ENCODE measurements around the gene TMIGD3.

Gene TMIGD3

GRCh38 chr1:111476214-111476613, 27.2 kb downstream of the TMIGD3 start:
- Mint-ChIP-seq H3K4me3 (peak overlapping the region; percentile 81), H3K27me3 (no peaks in the 10 kb centered on the region), H3K36me3 (ENCODE audit: low read depth) (peaks cover 55% of the 10 kb centered on the region), H3K27ac (no peak overlapping the region), H3K9me3 (no peaks in the 10 kb centered on the region), H3K4me1 (ENCODE audit: low read depth) (peaks cover 47% of the 10 kb centered on the region)
- intact Hi-C loops (cut with micrococcal nuclease): no loop called here

GRCh38 chr1:111475701-111476100, 27.7 kb downstream of the TMIGD3 start:
- H3K9me3 Mint-ChIP-seq: no peaks in the 10 kb centered on the region
- no peak overlapping the region for H3K27ac Mint-ChIP-seq
- intact Hi-C loops (cut with micrococcal nuclease): no loop called here
- H3K36me3 Mint-ChIP-seq (ENCODE audit: low read depth): peaks cover 55% of the 10 kb centered on the region
- H3K27me3 Mint-ChIP-seq: no peaks in the 10 kb centered on the region
- peaks cover 43% of the 10 kb centered on the region for H3K4me1 Mint-ChIP-seq (ENCODE audit: low read depth)
- H3K4me3 Mint-ChIP-seq: peak overlapping the region; percentile 81

- H3K4me1 Mint-ChIP-seq (ENCODE audit: low read depth): peaks cover 34% of the 10 kb centered on the region
- H3K27me3 Mint-ChIP-seq: no peaks in the 10 kb centered on the region
- H3K36me3 Mint-ChIP-seq (ENCODE audit: low read depth): peaks cover 55% of the 10 kb centered on the region
- H3K27ac Mint-ChIP-seq: no peak overlapping the region
- H3K9me3 Mint-ChIP-seq: no peaks in the 10 kb centered on the region
- peak overlapping the region; percentile 81 for H3K4me3 Mint-ChIP-seq
- intact Hi-C loops (cut with micrococcal nuclease): loop anchor here (5.0 kb wide), 1 partner anchor 33 kb away; no protein-coding TSS in a partner anchor
Observed at GRCh38 chr1:111474521-111474920, 28.9 kb downstream of the TMIGD3 start.

GRCh38 chr1:111474106-111474505, 29.3 kb downstream of the TMIGD3 start:
- Mint-ChIP-seq H3K36me3 (ENCODE audit: low read depth) (peaks cover 55% of the 10 kb centered on the region), H3K9me3 (no peaks in the 10 kb centered on the region), H3K27ac (no peak overlapping the region), H3K4me3 (peak overlapping the region; percentile 81), H3K4me1 (ENCODE audit: low read depth) (peaks cover 34% of the 10 kb centered on the region), H3K27me3 (no peaks in the 10 kb centered on the region)
- intact Hi-C loops (cut with micrococcal nuclease): loop anchor here (5.0 kb wide), 1 partner anchor 33 kb away; no protein-coding TSS in a partner anchor

GRCh38 chr1:111471538-111471937, 31.9 kb downstream of the TMIGD3 start:
- Mint-ChIP-seq H3K27ac (no peak overlapping the region), H3K9me3 (no peaks in the 10 kb centered on the region), H3K36me3 (ENCODE audit: low read depth) (peaks cover 29% of the 10 kb centered on the region), H3K27me3 (no peaks in the 10 kb centered on the region), H3K4me3 (no peak overlapping the region), H3K4me1 (ENCODE audit: low read depth) (peaks cover 21% of the 10 kb centered on the region)
- intact Hi-C loops (cut with micrococcal nuclease): loop anchor here (2.0 to 5.0 kb wide), 2 partner anchors 23 to 36 kb away; partner anchors contain the start of genes ATP5PB and WDR77

GRCh38 chr1:111471012-111471411, 32.4 kb downstream of the TMIGD3 start:
- Mint-ChIP-seq H3K27me3 (no peaks in the 10 kb centered on the region), H3K4me3 (no peak overlapping the region), H3K4me1 (ENCODE audit: low read depth) (peaks cover 18% of the 10 kb centered on the region), H3K9me3 (no peaks in the 10 kb centered on the region), H3K36me3 (ENCODE audit: low read depth) (peaks cover 24% of the 10 kb centered on the region), H3K27ac (no peak overlapping the region)
- intact Hi-C loops (cut with micrococcal nuclease): loop anchor here (2.0 to 5.0 kb wide), 2 partner anchors 22 to 36 kb away; partner anchors contain the start of genes ATP5PB and WDR77

- Mint-ChIP-seq H3K4me1 (ENCODE audit: low read depth) (peaks cover 14% of the 10 kb centered on the region), H3K9me3 (no peaks in the 10 kb centered on the region), H3K27me3 (no peaks in the 10 kb centered on the region), H3K36me3 (ENCODE audit: low read depth) (peaks cover 20% of the 10 kb centered on the region), H3K4me3 (no peak overlapping the region), H3K27ac (no peak overlapping the region)
- intact Hi-C loops (cut with micrococcal nuclease): loop anchor here (2.0 to 5.0 kb wide), 2 partner anchors 22 to 37 kb away; partner anchors contain the start of genes ATP5PB and WDR77
Observed at GRCh38 chr1:111470596-111470995, 32.8 kb downstream of the TMIGD3 start.

- Mint-ChIP-seq H3K4me1 (ENCODE audit: low read depth) (peaks cover 11% of the 10 kb centered on the region), H3K27ac (no peak overlapping the region), H3K27me3 (no peaks in the 10 kb centered on the region), H3K36me3 (ENCODE audit: low read depth) (peaks cover 24% of the 10 kb centered on the region), H3K4me3 (no peak overlapping the region), H3K9me3 (no peaks in the 10 kb centered on the region)
- intact Hi-C loops (cut with micrococcal nuclease): no loop called here
Observed at GRCh38 chr1:111469539-111469938, 33.9 kb downstream of the TMIGD3 start.

GRCh38 chr1:111468717-111469100, 34.7 kb downstream of the TMIGD3 start:
- Mint-ChIP-seq H3K27me3 (no peaks in the 10 kb centered on the region), H3K27ac (no peak overlapping the region), H3K9me3 (no peaks in the 10 kb centered on the region), H3K4me1 (ENCODE audit: low read depth) (peaks cover 16% of the 10 kb centered on the region), H3K36me3 (ENCODE audit: low read depth) (peaks cover 22% of the 10 kb centered on the region), H3K4me3 (no peak overlapping the region)
- intact Hi-C loops (cut with micrococcal nuclease): no loop called here

GRCh38 chr1:111467865-111468716, 35.3 kb downstream of the TMIGD3 start:
- intact Hi-C loops (cut with micrococcal nuclease): no loop called here
- H3K27ac Mint-ChIP-seq: peak overlapping the region; percentile 15
- no peaks in the 10 kb centered on the region for H3K27me3 Mint-ChIP-seq
- H3K9me3 Mint-ChIP-seq: no peaks in the 10 kb centered on the region
- H3K4me3 Mint-ChIP-seq: no peak overlapping the region
- peaks cover 28% of the 10 kb centered on the region for H3K36me3 Mint-ChIP-seq (ENCODE audit: low read depth)
- peaks cover 22% of the 10 kb centered on the region for H3K4me1 Mint-ChIP-seq (ENCODE audit: low read depth)

- Mint-ChIP-seq H3K9me3 (no peaks in the 10 kb centered on the region), H3K27ac (no peak overlapping the region)
- intact Hi-C loops (cut with micrococcal nuclease): no loop called here
Observed at GRCh38 chr1:111466480-111466879, 37.0 kb downstream of the TMIGD3 start.

GRCh38 chr1:111465754-111466153, 37.7 kb downstream of the TMIGD3 start:
- Mint-ChIP-seq H3K4me3 (no peak overlapping the region), H3K27me3 (no peaks in the 10 kb centered on the region), H3K4me1 (ENCODE audit: low read depth) (peaks cover 24% of the 10 kb centered on the region), H3K27ac (no peak overlapping the region), H3K36me3 (ENCODE audit: low read depth) (peaks cover 44% of the 10 kb centered on the region), H3K9me3 (no peaks in the 10 kb centered on the region)
- intact Hi-C loops (cut with micrococcal nuclease): no loop called here

More at GRCh38 chr1:111466480-111466879, 37.0 kb downstream of the TMIGD3 start:
- Mint-ChIP-seq H3K27me3 (no peaks in the 10 kb centered on the region), H3K4me3 (no peak overlapping the region), H3K4me1 (ENCODE audit: low read depth) (peaks cover 24% of the 10 kb centered on the region), H3K36me3 (ENCODE audit: low read depth) (peaks cover 37% of the 10 kb centered on the region)

- intact Hi-C loops (cut with micrococcal nuclease): no loop called here
- H3K4me3 Mint-ChIP-seq: no peak overlapping the region
- peaks cover 23% of the 10 kb centered on the region for H3K4me1 Mint-ChIP-seq (ENCODE audit: low read depth)
- no peak overlapping the region for H3K27ac Mint-ChIP-seq
- no peaks in the 10 kb centered on the region for H3K27me3 Mint-ChIP-seq
- H3K9me3 Mint-ChIP-seq: no peaks in the 10 kb centered on the region
- peaks cover 66% of the 10 kb centered on the region for H3K36me3 Mint-ChIP-seq (ENCODE audit: low read depth)
Observed at GRCh38 chr1:111463029-111463683, 40.3 kb downstream of the TMIGD3 start.

GRCh38 chr1:111462370-111463028, 40.9 kb downstream of the TMIGD3 start:
- H3K9me3 Mint-ChIP-seq: no peaks in the 10 kb centered on the region
- intact Hi-C loops (cut with micrococcal nuclease): no loop called here
- no peaks in the 10 kb centered on the region for H3K27me3 Mint-ChIP-seq
- H3K27ac Mint-ChIP-seq: no peak overlapping the region
- H3K36me3 Mint-ChIP-seq (ENCODE audit: low read depth): peaks cover 72% of the 10 kb centered on the region
- peaks cover 16% of the 10 kb centered on the region for H3K4me1 Mint-ChIP-seq (ENCODE audit: low read depth)
- no peak overlapping the region for H3K4me3 Mint-ChIP-seq
